Lung (tissue), 12 donors: ENCODE measurements around the gene ATAT1. TPM values are rescaled to one million over a fixed set of nuclear protein-coding genes. Genes with fewer than 3 reads are reported as not detected.

Source experiments
- ATAC-seq: fragments of 200-7000 bp; cut with Tn5 transposase; one replicate; pipeline ENCODE4 v1.9.1; 2020; ENCODE audit warnings: moderate number of reproducible peaks; ENCODE audit not compliant: insufficient read depth, low FRiP score
- DNase-seq, 3 donors: peaks; one replicate each; pipeline ENCODE4 v3.0.0-alpha.2; 2013 to 2017
- H3K27ac ChIP-seq, 2 donors: one replicate each; pipeline ENCODE4 v1.5.1; 2013; ENCODE audit warnings: mild to moderate bottlenecking in 2 of 2, moderate library complexity in 2 of 2, control low read depth in 1 of 2, inconsistent platforms in 1 of 2, low read depth in 1 of 2, low read length in 1 of 2
- H3K27me3 ChIP-seq, 3 donors: one replicate each; pipeline ENCODE4 v1.5.1; 2013; ENCODE audit warnings: low read length in 2 of 3; ENCODE audit not compliant: control insufficient read depth in 3 of 3, insufficient read depth in 3 of 3
- H3K36me3 ChIP-seq, 4 donors: one replicate each; pipeline ENCODE4 v1.5.1; 2013; ENCODE audit warnings: low read length in 4 of 4, mild to moderate bottlenecking in 1 of 4, moderate library complexity in 1 of 4; ENCODE audit not compliant: control insufficient read depth in 4 of 4, insufficient read depth in 4 of 4
- H3K4me1 ChIP-seq, 5 donors: one replicate each; pipeline ENCODE4 v1.5.1; 2013; ENCODE audit warnings: low read length in 5 of 5, mild to moderate bottlenecking in 2 of 5, moderate library complexity in 1 of 5; ENCODE audit not compliant: control insufficient read depth in 5 of 5, insufficient read depth in 5 of 5
- H3K4me3 ChIP-seq: one replicate; pipeline ENCODE4 v1.5.1; 2013; ENCODE audit warnings: mild to moderate bottlenecking, control low read depth, moderate library complexity
- H3K9ac ChIP-seq, 2 donors: one replicate each; pipeline ENCODE4 v1.5.1; 2013; ENCODE audit warnings: low read length in 2 of 2, control low read depth in 1 of 2; ENCODE audit not compliant: insufficient read depth in 1 of 2
- H3K9me3 ChIP-seq, 4 donors: one replicate each; pipeline ENCODE4 v1.5.1; 2013; ENCODE audit warnings: low read length in 3 of 4, mild to moderate bottlenecking in 1 of 4, moderate library complexity in 1 of 4; ENCODE audit not compliant: control insufficient read depth in 4 of 4, insufficient read depth in 3 of 4
- CTCF ChIP-seq: IDR thresholded peaks from 2 replicates; pipeline ENCODE4 v1.5.1; 2012; ENCODE audit warnings: mild to moderate bottlenecking; ENCODE audit errors: control extremely low read depth, extremely low read depth
- WGBS, 2 donors: extraction: QIAGEN DNeasy Blood & Tissue Kit; methylation state at CpG; one replicate each; pipeline ENCODE4 v1.1.7; 2013; 5-methylcytosine and 5-hydroxymethylcytosine counted together
- polyA plus RNA-seq, 2 donors: library from polyadenylated mRNA; stranded (reverse); fragments of 200-250 nt; gene quantifications; one replicate each; pipeline ENCODE4 v1.2.1, GENCODE V29; 2013
- total RNA-seq, 2 donors: library from RNA; depleted of rRNA in 1 of 2; stranded (reverse); fragments of >200 nt in 1 of 2; gene quantifications; one replicate each; pipeline ENCODE4 v1.2.1, GENCODE V29; 2014 to 2021
- donor health status: control.
- donor health status: control.
- donor health status: Bipolar disorder and iron deficiency.
- donor health status: healthy.
- donor health status: DM: yes; HTN: yes; CAD: no.

ATAT1 gene
- total and polyA plus RNA-seq, 4 donors: 5.5 to 13.3 (median 7.9) TPM

- H3K9me3 ChIP-seq: no peaks in the 10 kb centered on the region
- H3K36me3 ChIP-seq: peaks cover 35 to 51% (median 38%) of the 10 kb centered on the region in 4 donors
- peaks cover 0 to 7% (median 0%) of the 10 kb centered on the region in 5 donors for H3K4me1 ChIP-seq
- no peak overlapping the region for H3K27ac ChIP-seq
- no peak overlapping the region for H3K4me3 ChIP-seq
- DNase-seq (peak; percentile 42 to 66 (median 52)), ATAC-seq (no peak)
- no peak for TF ChIP-seq CTCF
- H3K27me3 ChIP-seq: no peaks in the 10 kb centered on the region
- no peak overlapping the region for H3K9ac ChIP-seq
- WGBS, 2 donors: 67 to 85% methylated on average over 10 of the region's 10 CpGs
Observed at GRCh38 chr6:30600451-30600961, 26.2 kb upstream of the ATAT1 start.

- no peak overlapping the region for H3K27ac ChIP-seq
- no peaks in the 10 kb centered on the region for H3K9me3 ChIP-seq
- H3K4me1 ChIP-seq: peaks cover 0 to 7% (median 0%) of the 10 kb centered on the region in 5 donors
- no peak for ATAC-seq
- peaks cover 42 to 58% (median 44%) of the 10 kb centered on the region in 4 donors for H3K36me3 ChIP-seq
- H3K4me3 ChIP-seq: no peak overlapping the region
- no peak overlapping the region for H3K9ac ChIP-seq
- no peaks in the 10 kb centered on the region for H3K27me3 ChIP-seq
- DNase-seq: no peak
- WGBS, 2 donors: 27 to 58% methylated on average over 6 of the region's 6 CpGs
- no peak for TF ChIP-seq CTCF
Observed at GRCh38 chr6:30601436-30601814, 25.2 kb upstream of the ATAT1 start.

GRCh38 chr6:30601815-30602641, 24.6 kb upstream of the ATAT1 start:
- DNase-seq (no peak), ATAC-seq (no peak)
- H3K36me3 ChIP-seq: peaks cover 46 to 59% (median 49%) of the 10 kb centered on the region in 4 donors
- no peak overlapping the region for H3K27ac ChIP-seq
- H3K27me3 ChIP-seq: no peaks in the 10 kb centered on the region
- 91 to 93% methylated on average over 36 to 39 of the region's 39 CpGs for WGBS, 2 donors
- H3K9me3 ChIP-seq: no peaks in the 10 kb centered on the region
- H3K9ac ChIP-seq: no peak overlapping the region
- no peak for TF ChIP-seq CTCF
- no peak overlapping the region for H3K4me3 ChIP-seq
- H3K4me1 ChIP-seq: peaks cover 0 to 7% (median 0%) of the 10 kb centered on the region in 5 donors
